Measurements from ENCODE around the gene TMLHE. TPM values are rescaled to one million over a fixed set of nuclear protein-coding genes. Genes with fewer than 3 reads are reported as not detected.

TMLHE gene, protein sequence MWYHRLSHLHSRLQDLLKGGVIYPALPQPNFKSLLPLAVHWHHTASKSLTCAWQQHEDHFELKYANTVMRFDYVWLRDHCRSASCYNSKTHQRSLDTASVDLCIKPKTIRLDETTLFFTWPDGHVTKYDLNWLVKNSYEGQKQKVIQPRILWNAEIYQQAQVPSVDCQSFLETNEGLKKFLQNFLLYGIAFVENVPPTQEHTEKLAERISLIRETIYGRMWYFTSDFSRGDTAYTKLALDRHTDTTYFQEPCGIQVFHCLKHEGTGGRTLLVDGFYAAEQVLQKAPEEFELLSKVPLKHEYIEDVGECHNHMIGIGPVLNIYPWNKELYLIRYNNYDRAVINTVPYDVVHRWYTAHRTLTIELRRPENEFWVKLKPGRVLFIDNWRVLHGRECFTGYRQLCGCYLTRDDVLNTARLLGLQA
- 8.2 and 15.1 TPM in 2 replicates for total RNA-seq

DNA sequence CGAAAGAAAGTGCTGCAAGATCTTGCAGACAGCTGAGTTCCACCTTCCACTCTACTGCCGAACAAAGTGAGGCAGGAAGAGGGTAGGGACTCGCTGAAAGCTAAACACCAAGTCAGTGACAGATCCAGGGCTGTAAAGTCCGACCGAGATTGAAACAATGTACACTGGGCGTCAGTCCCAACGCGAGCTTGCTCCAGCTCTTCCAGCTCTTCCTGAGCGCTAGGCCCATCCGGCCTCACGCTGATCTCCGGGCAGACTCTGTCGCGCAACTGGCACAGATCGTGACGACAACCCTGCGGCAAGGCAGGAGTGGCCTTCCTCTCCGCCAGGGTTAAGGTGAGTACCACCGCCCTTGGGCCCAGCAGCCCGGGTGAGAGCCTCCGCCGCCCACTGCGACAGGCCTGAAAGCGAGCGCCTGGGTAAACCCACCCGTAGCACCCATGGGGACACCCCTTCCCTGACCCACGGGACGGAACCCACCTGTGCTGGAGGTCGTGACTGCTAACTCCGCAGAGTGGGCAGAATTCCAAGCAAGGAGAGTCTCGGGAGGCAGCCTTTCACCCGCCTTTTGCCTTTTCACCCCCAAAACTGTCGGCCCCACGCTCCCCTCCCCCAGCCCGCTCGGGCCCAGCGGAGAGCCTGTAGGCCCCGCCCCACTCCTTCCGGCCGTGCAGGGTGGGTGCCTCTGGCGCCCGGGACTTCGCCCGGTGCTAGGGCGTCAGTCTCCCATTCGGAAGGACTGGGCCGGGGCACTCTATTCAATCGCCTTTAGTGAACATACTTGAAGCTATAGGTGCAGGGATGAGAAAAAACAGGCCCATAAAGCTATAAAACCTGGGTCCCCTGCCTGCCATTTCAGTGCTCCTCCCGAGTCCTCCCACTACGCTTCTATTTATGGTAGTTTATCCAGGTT is at the start of gene TMLHE, which contains the start of gene SPRY3:
TMLHE (minus strand) TSS at position 641 of the 913 bp plus-strand sequence. CDS start 67,676 bp downstream, outside the sequence.
SPRY3 (plus strand) TSS at position 275 of the 913 bp plus-strand sequence.

DNA sequence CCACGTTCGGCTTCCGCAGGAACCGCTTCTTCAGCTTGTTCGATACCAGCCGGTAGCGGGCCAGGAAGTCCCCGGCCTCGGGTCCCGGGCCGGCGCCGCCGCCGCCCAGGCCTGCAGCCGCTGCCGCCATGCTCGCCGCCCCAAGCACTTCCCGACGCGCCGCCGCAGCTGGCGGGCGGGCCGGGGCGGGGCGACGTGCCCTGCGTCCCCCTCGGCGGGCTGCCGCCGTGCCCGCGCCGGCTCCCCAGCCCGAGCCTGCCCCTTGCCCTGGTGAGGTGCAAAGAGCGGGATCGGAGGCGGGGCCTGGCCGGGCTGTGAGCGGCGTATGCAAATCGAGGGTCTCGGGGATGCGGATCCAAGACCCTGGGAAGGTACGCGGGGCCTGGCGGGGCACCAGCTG is 154.3 kb downstream of the TMLHE start, which contains the start of gene F8A3:
F8A3 (minus strand) TSS at position 150 of the 400 bp plus-strand sequence; CDS start at position 130, 20 bp downstream.

Other genes with a start within 250 kb of the TMLHE start
- 0.23 TPM in 1 of 2 replicates, not detected in the other for gene F8A2, start 230.9 kb downstream of the TMLHE start, total RNA-seq
- 1.1 and 4.0 TPM in 2 replicates for gene F8A3, start 154.3 kb downstream of the TMLHE start, total RNA-seq
- 0.15 and 0.31 TPM in 2 replicates for gene SPRY3, start 366 bp downstream of the TMLHE start, total RNA-seq